ENCODE data around the gene COL1A1. TPM values are rescaled to one million over a fixed set of nuclear protein-coding genes. Genes with fewer than 3 reads are reported as not detected.

Gene COL1A1
- total and polyA plus RNA-seq, 2 of the 13 experiments (the other 11 are each of a cell fraction or from before 2014, with no cell fraction given), result 0.05 TPM; not detected in 1

DNA sequence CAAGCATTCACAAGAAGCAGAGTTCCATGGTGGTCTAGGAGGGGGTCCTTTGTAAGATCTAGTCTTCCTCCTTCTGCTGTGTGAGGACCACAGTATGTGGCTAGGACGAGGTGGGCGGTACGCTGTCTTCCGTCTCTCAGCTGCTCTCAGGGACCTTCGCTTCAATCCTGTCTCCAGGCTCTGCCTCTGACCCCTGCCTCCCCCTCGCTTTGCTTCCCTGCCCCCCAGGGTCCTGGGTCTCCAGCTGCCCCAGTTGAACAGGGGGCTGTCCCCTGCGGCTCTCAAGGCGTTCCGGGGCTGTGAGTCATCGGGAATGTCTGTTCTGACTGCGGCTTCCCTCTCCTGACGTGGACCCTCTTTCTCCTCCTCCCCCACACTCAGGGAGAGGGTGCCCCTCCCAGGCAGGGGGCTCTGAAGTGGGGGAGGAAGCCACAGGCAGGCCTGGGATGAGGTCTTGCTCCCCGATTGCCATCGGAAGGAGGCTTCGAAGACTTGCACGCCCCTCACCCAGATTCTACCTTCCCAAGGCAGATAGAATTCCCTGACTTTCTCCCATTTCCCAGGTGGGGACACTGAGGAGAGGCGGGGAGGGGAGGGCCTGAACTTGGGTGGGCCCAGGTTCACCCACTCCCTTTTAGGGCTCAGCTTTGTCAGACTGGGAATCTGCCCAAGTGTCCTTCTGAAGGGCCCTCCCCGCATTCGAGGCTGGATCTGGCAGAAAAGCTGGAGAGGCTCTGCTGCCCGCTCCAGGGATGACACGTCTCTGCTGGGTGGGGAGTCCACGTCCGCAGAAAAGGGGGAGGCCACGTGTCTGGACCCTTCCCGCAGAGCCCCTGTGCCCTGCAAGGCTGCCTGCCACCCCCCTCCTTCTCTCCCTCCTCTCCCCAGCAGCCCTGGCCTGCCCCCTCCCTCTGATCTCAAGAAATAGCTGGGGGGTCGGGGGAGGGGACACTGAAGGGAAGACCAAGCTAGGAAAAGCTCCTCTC, 9.1 kb upstream of the COL1A1 start (continued):
- TF ChIP-seq, protein P1, sequence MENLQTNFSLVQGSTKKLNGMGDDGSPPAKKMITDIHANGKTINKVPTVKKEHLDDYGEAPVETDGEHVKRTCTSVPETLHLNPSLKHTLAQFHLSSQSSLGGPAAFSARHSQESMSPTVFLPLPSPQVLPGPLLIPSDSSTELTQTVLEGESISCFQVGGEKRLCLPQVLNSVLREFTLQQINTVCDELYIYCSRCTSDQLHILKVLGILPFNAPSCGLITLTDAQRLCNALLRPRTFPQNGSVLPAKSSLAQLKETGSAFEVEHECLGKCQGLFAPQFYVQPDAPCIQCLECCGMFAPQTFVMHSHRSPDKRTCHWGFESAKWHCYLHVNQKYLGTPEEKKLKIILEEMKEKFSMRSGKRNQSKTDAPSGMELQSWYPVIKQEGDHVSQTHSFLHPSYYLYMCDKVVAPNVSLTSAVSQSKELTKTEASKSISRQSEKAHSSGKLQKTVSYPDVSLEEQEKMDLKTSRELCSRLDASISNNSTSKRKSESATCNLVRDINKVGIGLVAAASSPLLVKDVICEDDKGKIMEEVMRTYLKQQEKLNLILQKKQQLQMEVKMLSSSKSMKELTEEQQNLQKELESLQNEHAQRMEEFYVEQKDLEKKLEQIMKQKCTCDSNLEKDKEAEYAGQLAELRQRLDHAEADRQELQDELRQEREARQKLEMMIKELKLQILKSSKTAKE (CRISPR knock-in tag; IDR thresholded peaks at IDR 0.05; ENCODE audit: borderline replicate concordance), result no peak
- TF ChIP-seq GABPB1 (CRISPR knock-in tag; IDR thresholded peaks at IDR 0.05) (no peak), ISL2 (CRISPR knock-in tag; IDR thresholded peaks at IDR 0.05) (no peak), MATR3 (CRISPR knock-in tag; IDR thresholded peaks at IDR 0.05) (no peak), SRF (IDR thresholded peaks at IDR 0.05; ENCODE audit: low read depth, low read length) (no peak), ZNF296 (CRISPR knock-in tag; conservative IDR thresholded peaks at IDR 0.05) (no peak), SP2 (CRISPR knock-in tag; IDR thresholded peaks at IDR 0.05) (no peak), ZNF251 (CRISPR knock-in tag; IDR thresholded peaks at IDR 0.05) (no peak), ZNF550 (CRISPR knock-in tag; IDR thresholded peaks at IDR 0.05; ENCODE audit: borderline replicate concordance) (no peak), ZFP36L2 (CRISPR knock-in tag; IDR thresholded peaks at IDR 0.05) (no peak), HOXD1 (CRISPR knock-in tag; IDR thresholded peaks at IDR 0.05) (no peak), ZBTB40 (IDR thresholded peaks at IDR 0.05) (no peak), ZBTB40 (CRISPR knock-in tag; IDR thresholded peaks at IDR 0.05) (no peak), ZFX (CRISPR knock-in tag; IDR thresholded peaks at IDR 0.05; ENCODE audit: low read depth) (no peak)
- TF ChIP-seq, protein P2, sequence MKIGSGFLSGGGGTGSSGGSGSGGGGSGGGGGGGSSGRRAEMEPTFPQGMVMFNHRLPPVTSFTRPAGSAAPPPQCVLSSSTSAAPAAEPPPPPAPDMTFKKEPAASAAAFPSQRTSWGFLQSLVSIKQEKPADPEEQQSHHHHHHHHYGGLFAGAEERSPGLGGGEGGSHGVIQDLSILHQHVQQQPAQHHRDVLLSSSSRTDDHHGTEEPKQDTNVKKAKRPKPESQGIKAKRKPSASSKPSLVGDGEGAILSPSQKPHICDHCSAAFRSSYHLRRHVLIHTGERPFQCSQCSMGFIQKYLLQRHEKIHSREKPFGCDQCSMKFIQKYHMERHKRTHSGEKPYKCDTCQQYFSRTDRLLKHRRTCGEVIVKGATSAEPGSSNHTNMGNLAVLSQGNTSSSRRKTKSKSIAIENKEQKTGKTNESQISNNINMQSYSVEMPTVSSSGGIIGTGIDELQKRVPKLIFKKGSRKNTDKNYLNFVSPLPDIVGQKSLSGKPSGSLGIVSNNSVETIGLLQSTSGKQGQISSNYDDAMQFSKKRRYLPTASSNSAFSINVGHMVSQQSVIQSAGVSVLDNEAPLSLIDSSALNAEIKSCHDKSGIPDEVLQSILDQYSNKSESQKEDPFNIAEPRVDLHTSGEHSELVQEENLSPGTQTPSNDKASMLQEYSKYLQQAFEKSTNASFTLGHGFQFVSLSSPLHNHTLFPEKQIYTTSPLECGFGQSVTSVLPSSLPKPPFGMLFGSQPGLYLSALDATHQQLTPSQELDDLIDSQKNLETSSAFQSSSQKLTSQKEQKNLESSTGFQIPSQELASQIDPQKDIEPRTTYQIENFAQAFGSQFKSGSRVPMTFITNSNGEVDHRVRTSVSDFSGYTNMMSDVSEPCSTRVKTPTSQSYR (CRISPR knock-in tag; IDR thresholded peaks at IDR 0.05; ENCODE audit: borderline replicate concordance), result peak; percentile 61; the same call in 1 of the 2 replicates
